ENCODE results near the gene ADGRF5. TPM values are rescaled to one million over a fixed set of nuclear protein-coding genes. Genes with fewer than 3 reads are reported as not detected.

ADGRF5 gene
- total and polyA plus RNA-seq, 5 donors from 2014 or later, result not detected

DNA sequence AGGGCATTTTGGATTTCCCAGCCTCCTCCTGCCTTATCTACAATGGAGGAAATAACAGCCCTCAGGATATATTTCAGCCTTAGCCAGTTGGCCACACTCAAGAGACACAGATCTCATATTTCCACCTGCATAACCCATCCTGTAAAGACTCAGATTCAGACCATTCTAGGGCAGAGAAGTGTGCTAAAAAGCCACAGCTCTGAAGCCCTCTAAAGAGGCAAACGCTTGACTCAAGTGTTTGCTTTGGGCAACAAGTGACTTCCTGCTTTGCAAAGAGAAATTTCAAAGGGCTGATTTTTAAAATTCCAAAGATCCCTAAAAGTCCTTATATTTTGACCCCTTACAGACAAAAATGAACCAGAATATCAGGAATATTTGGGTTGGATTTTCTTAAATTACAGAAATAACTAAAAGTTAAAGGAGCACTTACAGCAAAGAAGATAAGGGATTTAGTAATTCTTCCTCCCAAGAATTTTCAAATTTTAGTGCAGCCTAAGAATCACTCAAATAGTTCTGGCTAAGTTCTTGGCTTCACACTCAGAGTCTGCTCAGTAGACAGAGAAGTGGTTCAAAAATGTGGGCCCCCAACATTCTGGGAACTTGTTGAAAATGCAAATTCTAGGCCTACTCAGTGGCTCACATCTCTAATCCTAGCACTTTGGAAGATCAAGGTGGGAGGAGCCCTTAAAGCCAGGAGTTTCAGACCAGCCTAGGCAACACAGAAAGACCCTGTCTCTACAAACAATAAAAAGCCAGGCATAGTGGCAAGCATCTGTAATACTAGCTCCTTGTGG, 18.9 kb upstream of the ADGRF5 start:
- no peaks in the 10 kb centered on the region for H3K27me3 Mint-ChIP-seq
- no peak overlapping the region for H3K4me3 Mint-ChIP-seq
- Histone ChIP-seq H3K4me1 (ENCODE audit: control insufficient read depth, insufficient read depth, low read length, poor library complexity, severe bottlenecking) (no peaks in the 10 kb centered on the region), H3K9me3 (ENCODE audit: control insufficient read depth in 2 of 2, low read length in 2 of 2) (no peaks in the 10 kb centered on the region), H3K27ac (ENCODE audit: insufficient read depth, low read length, poor library complexity, severe bottlenecking) (no peak overlapping the region), H3K27me3 (ENCODE audit: control insufficient read depth, insufficient read depth, low read length) (no peaks in the 10 kb centered on the region), H3K4me3 (ENCODE audit: low read depth, low read length) (no peak overlapping the region), H3K36me3 (ENCODE audit: control insufficient read depth, insufficient read depth, low read length) (no peaks in the 10 kb centered on the region)
- DNase-seq (no peak), ATAC-seq (ENCODE audit: low read depth in 2 of 2) (no peak)
- no peaks in the 10 kb centered on the region for H3K4me1 Mint-ChIP-seq
- peaks cover 0 to 4% (median 0%) of the 10 kb centered on the region in 7 donors for H3K9me3 Mint-ChIP-seq
- H3K36me3 Mint-ChIP-seq, result no peaks in the 10 kb centered on the region
- peak overlapping the region in 1 of 3 donors; percentile 52 for H3K27ac Mint-ChIP-seq

DNA sequence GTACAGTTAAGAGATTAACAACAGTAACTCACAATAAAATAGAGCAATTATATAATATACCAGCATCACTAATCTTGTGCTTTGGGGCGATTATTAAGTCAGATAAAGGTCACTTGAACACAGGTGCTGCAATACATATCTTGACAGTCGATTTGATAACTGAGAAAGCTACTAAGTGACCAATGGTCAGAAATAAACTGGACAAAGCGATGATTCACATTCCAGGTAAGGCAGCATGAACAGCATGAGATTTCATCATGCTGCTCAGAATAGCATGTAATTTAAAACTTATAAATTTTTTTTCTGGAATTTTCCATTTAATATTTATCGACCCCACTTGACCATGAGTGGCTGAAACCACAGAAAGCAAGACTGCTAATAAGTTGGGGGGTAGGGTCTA, 15.9 kb upstream of the ADGRF5 start:
- Histone ChIP-seq H3K27ac (ENCODE audit: insufficient read depth, low read length, poor library complexity, severe bottlenecking) (no peak overlapping the region), H3K9me3 (ENCODE audit: control insufficient read depth in 2 of 2, low read length in 2 of 2) (no peaks in the 10 kb centered on the region), H3K4me1 (ENCODE audit: control insufficient read depth, insufficient read depth, low read length, poor library complexity, severe bottlenecking) (no peaks in the 10 kb centered on the region), H3K27me3 (ENCODE audit: control insufficient read depth, insufficient read depth, low read length) (no peaks in the 10 kb centered on the region), H3K4me3 (ENCODE audit: low read depth, low read length) (no peak overlapping the region), H3K36me3 (ENCODE audit: control insufficient read depth, insufficient read depth, low read length) (no peaks in the 10 kb centered on the region)
- Mint-ChIP-seq H3K4me3 (no peak overlapping the region), H3K27ac (no peak overlapping the region), H3K9me3 (peaks cover 0 to 3% (median 0%) of the 10 kb centered on the region in 7 donors), H3K4me1 (no peaks in the 10 kb centered on the region), H3K36me3 (no peaks in the 10 kb centered on the region), H3K27me3 (no peaks in the 10 kb centered on the region)
- ATAC-seq (ENCODE audit: low read depth in 2 of 2) (no peak), DNase-seq (no peak)

DNA sequence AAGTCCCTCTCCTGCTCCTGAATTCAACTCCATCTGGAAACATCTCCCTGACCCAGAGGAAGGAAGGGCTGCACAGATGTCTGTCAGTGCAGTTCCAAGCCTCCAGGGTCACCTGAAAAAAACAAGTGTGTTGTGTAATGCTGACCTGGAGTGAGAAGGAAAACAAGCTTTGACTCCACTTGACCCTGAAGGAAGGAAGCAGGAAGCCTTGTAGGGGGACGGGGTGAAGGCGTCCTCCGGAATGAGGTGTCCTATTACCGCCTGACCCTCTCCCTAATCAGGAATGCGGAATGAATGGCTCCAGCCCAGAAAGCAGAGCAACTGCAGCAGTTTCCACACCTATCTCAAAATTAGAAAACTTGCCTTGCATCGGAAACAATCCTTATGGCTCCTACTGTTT, 13.9 kb upstream of the ADGRF5 start:
- no peaks in the 10 kb centered on the region for H3K36me3 Mint-ChIP-seq
- no peak overlapping the region for H3K4me3 ChIP-seq (ENCODE audit: low read depth, low read length)
- DNase-seq, result no peak
- H3K4me1 ChIP-seq (ENCODE audit: control insufficient read depth, insufficient read depth, low read length, poor library complexity, severe bottlenecking), result no peaks in the 10 kb centered on the region
- no peaks in the 10 kb centered on the region for H3K27me3 ChIP-seq (ENCODE audit: control insufficient read depth, insufficient read depth, low read length)
- H3K27ac Mint-ChIP-seq, result no peak overlapping the region
- no peak overlapping the region for H3K27ac ChIP-seq (ENCODE audit: insufficient read depth, low read length, poor library complexity, severe bottlenecking)
- H3K36me3 ChIP-seq (ENCODE audit: control insufficient read depth, insufficient read depth, low read length), result no peaks in the 10 kb centered on the region
- no peak for ATAC-seq (ENCODE audit: low read depth in 2 of 2)
- no peak overlapping the region for H3K4me3 Mint-ChIP-seq
- no peaks in the 10 kb centered on the region for H3K9me3 ChIP-seq (ENCODE audit: control insufficient read depth in 2 of 2, low read length in 2 of 2)
- no peaks in the 10 kb centered on the region for H3K27me3 Mint-ChIP-seq
- peaks cover 0 to 3% (median 0%) of the 10 kb centered on the region in 7 donors for H3K9me3 Mint-ChIP-seq
- no peaks in the 10 kb centered on the region for H3K4me1 Mint-ChIP-seq

DNA sequence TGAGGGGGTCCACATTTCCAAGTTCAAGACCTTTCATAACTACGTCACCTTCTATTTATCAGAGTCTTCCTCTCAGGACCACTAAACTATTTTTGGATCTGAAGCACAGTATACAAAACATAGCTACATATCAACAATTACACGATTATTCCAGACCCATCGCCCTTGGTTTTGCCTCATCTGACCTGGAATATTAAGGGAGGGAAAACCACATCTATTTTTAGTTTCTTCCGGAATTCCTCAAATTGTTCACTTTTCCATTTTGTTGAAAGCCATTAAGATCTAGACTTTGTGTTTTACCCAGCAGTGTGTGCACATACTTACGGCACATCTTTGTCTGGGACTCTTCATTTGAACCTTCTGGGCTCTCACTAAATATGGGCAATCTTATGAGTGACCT, 12.0 kb upstream of the ADGRF5 start:
- H3K9me3 Mint-ChIP-seq, result peaks cover 0 to 2% (median 0%) of the 10 kb centered on the region in 7 donors
- H3K27ac ChIP-seq (ENCODE audit: insufficient read depth, low read length, poor library complexity, severe bottlenecking), result no peak overlapping the region
- no peaks in the 10 kb centered on the region for H3K36me3 Mint-ChIP-seq
- DNase-seq (no peak), ATAC-seq (ENCODE audit: low read depth in 2 of 2) (no peak)
- no peaks in the 10 kb centered on the region for H3K27me3 Mint-ChIP-seq
- H3K4me3 ChIP-seq (ENCODE audit: low read depth, low read length), result no peak overlapping the region
- no peaks in the 10 kb centered on the region for H3K4me1 Mint-ChIP-seq
- H3K9me3 ChIP-seq (ENCODE audit: control insufficient read depth in 2 of 2, low read length in 2 of 2), result no peaks in the 10 kb centered on the region
- H3K4me3 Mint-ChIP-seq, result no peak overlapping the region
- H3K4me1 ChIP-seq (ENCODE audit: control insufficient read depth, insufficient read depth, low read length, poor library complexity, severe bottlenecking), result no peaks in the 10 kb centered on the region
- no peaks in the 10 kb centered on the region for H3K27me3 ChIP-seq (ENCODE audit: control insufficient read depth, insufficient read depth, low read length)
- no peaks in the 10 kb centered on the region for H3K36me3 ChIP-seq (ENCODE audit: control insufficient read depth, insufficient read depth, low read length)
- no peak overlapping the region for H3K27ac Mint-ChIP-seq

DNA sequence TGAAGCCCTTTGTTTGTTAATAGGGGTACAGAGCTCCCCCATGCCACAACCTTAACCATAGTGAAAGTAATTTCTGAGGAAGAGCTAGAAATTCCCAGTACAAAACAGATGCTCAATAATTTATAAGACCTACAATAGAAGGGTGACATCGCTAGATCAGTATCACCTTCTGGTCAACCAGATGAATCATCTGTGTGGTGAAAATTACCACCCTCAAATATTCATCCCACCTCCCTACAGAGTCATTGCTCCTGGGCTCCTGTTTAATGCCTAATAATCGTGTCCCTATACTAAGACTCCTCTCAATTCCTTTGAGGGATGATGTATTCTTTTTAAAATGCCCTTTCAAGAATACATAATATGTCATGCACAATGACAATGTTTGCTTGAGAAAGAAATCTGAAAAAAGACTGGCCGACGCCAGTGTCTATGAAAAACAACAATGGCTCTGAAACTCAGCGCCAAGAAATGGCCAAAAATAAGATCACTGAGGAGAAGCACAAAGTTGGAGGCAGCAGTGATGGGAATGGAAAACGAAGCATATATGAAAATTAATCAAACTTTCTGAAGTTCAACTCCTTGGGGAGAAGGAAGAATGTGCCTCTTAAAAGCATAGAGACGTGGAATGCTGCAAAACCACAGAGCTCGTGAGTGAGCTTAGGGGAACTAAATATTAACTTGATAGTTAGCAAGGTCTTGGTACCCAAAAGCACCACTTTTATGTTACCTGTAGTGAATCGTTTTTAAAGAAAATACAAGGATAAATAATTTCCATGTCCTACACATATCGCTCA, 11.0 kb upstream of the ADGRF5 start:
- H3K9me3 Mint-ChIP-seq, result peaks cover 0 to 4% (median 0%) of the 10 kb centered on the region in 7 donors
- Histone ChIP-seq H3K9me3 (ENCODE audit: control insufficient read depth in 2 of 2, low read length in 2 of 2) (no peaks in the 10 kb centered on the region), H3K27me3 (ENCODE audit: control insufficient read depth, insufficient read depth, low read length) (no peaks in the 10 kb centered on the region), H3K4me1 (ENCODE audit: control insufficient read depth, insufficient read depth, low read length, poor library complexity, severe bottlenecking) (no peaks in the 10 kb centered on the region), H3K27ac (ENCODE audit: insufficient read depth, low read length, poor library complexity, severe bottlenecking) (no peak overlapping the region), H3K4me3 (ENCODE audit: low read depth, low read length) (no peak overlapping the region), H3K36me3 (ENCODE audit: control insufficient read depth, insufficient read depth, low read length) (no peaks in the 10 kb centered on the region)
- H3K4me3 Mint-ChIP-seq, result no peak overlapping the region
- ATAC-seq (ENCODE audit: low read depth in 2 of 2) (no peak), DNase-seq (no peak)
- no peaks in the 10 kb centered on the region for H3K36me3 Mint-ChIP-seq
- H3K4me1 Mint-ChIP-seq, result no peaks in the 10 kb centered on the region
- H3K27me3 Mint-ChIP-seq, result no peaks in the 10 kb centered on the region
- H3K27ac Mint-ChIP-seq, result no peak overlapping the region

DNA sequence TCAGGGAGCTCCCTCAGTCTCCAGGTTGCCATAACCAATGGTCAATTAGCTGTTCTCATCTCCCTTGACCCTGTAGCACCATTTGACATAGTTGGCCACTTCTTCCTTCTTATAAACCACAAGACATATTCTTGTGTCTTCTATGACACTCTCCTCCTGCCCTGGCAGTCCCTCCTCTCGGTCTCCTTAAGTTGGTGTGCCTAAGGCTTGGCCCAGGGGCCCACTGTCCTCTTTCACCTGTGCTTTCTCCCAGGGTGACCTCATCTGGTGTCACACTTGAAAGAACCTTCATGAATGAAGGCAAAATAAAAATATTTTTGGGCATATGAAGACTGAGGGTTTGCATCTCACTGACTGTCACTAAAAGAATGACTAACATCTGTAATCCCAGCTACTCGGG, 9.7 kb upstream of the ADGRF5 start:
- Mint-ChIP-seq H3K4me3 (no peak overlapping the region), H3K36me3 (no peaks in the 10 kb centered on the region)
- H3K4me1 ChIP-seq (ENCODE audit: control insufficient read depth, insufficient read depth, low read length, poor library complexity, severe bottlenecking), result no peaks in the 10 kb centered on the region

DNA sequence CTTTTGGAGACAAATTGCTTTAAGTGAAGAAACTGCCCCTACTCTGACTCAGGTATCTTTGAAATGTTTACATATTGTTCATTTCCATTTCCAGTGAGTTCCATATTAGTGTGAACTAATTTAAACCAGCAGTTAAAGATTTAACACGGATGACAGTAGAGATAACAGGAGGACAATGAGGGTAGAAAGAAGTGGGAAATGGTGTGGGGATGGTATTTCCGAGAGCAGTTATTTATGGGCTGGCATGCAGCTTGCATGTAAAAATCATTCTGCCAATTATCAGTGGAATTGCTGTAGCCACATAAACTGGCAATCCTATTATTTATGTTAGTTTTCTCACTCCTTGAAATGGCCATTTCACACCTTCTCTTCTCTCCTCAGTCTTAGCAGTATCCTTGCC, 8.6 kb upstream of the ADGRF5 start:
- DNase-seq (no peak), ATAC-seq (ENCODE audit: low read depth in 2 of 2) (no peak)
- H3K4me3 ChIP-seq (ENCODE audit: low read depth, low read length), result no peak overlapping the region
- no peak overlapping the region for H3K27ac ChIP-seq (ENCODE audit: insufficient read depth, low read length, poor library complexity, severe bottlenecking)
- H3K27me3 Mint-ChIP-seq, result no peaks in the 10 kb centered on the region
- no peaks in the 10 kb centered on the region for H3K36me3 Mint-ChIP-seq
- no peaks in the 10 kb centered on the region for H3K9me3 ChIP-seq (ENCODE audit: control insufficient read depth in 2 of 2, low read length in 2 of 2)
- no peaks in the 10 kb centered on the region for H3K4me1 ChIP-seq (ENCODE audit: control insufficient read depth, insufficient read depth, low read length, poor library complexity, severe bottlenecking)
- no peaks in the 10 kb centered on the region for H3K4me1 Mint-ChIP-seq
- H3K36me3 ChIP-seq (ENCODE audit: control insufficient read depth, insufficient read depth, low read length), result no peaks in the 10 kb centered on the region
- no peak overlapping the region for H3K27ac Mint-ChIP-seq
- no peaks in the 10 kb centered on the region for H3K27me3 ChIP-seq (ENCODE audit: control insufficient read depth, insufficient read depth, low read length)
- peaks cover 0 to 8% (median 0%) of the 10 kb centered on the region in 7 donors for H3K9me3 Mint-ChIP-seq
- no peak overlapping the region for H3K4me3 Mint-ChIP-seq

More for the DNA sequence above, 9.7 kb upstream of the ADGRF5 start:
- Histone ChIP-seq H3K36me3 (ENCODE audit: control insufficient read depth, insufficient read depth, low read length) (no peaks in the 10 kb centered on the region), H3K27me3 (ENCODE audit: control insufficient read depth, insufficient read depth, low read length) (no peaks in the 10 kb centered on the region), H3K4me3 (ENCODE audit: low read depth, low read length) (no peak overlapping the region), H3K27ac (ENCODE audit: insufficient read depth, low read length, poor library complexity, severe bottlenecking) (no peak overlapping the region), H3K9me3 (ENCODE audit: control insufficient read depth in 2 of 2, low read length in 2 of 2) (no peaks in the 10 kb centered on the region)
- ATAC-seq (ENCODE audit: low read depth in 2 of 2), result no peak
- DNase-seq, result no peak
- Mint-ChIP-seq H3K27ac (no peak overlapping the region), H3K27me3 (no peaks in the 10 kb centered on the region), H3K4me1 (no peaks in the 10 kb centered on the region), H3K9me3 (peaks cover 0 to 8% (median 0%) of the 10 kb centered on the region in 7 donors)
